HL-60 (cell line): Measurements from ENCODE around the gene CXCR6.

Experiments used
- CTCF ChIP-seq: IDR thresholded peaks from one replicate; pipeline ENCODE4 v1.5.1; 2011; ENCODE audit warnings: low read length, control low read depth, inconsistent platforms; ENCODE audit not compliant: insufficient read depth
- POLR2AphosphoS5 ChIP-seq: IDR thresholded peaks from 2 replicates; pipeline ENCODE4 v1.6.1; 2012; ENCODE audit warnings: low read depth

- TF ChIP-seq CTCF (no peak), POLR2AphosphoS5 (no peak)
Observed at GRCh38 chr3:45946307-45946706, 3.0 kb downstream of the CXCR6 start.
